Immature natural killer cell (primary cell): ENCODE results near the gene UBE2S. TPM values are rescaled to one million over a fixed set of nuclear protein-coding genes. Genes with fewer than 3 reads are reported as not detected.

Source experiments
- DNase-seq, 3 donors: peaks; one replicate each; pipeline ENCODE4 v3.0.0; 2022; ENCODE audit warnings: mixed read lengths in 1 of 3
- H3K27ac Mint-ChIP-seq, 6 donors: one replicate each; pipeline ENCODE4 v1.8.0; 2020; ENCODE audit warnings: mixed read lengths in 6 of 6, mild to moderate bottlenecking in 5 of 6, inconsistent platforms in 4 of 6, moderate library complexity in 3 of 6
- H3K27me3 Mint-ChIP-seq, 3 donors: one replicate each; pipeline ENCODE4 v1.8.0; 2020 to 2021; ENCODE audit warnings: low read depth in 3 of 3, mild to moderate bottlenecking in 3 of 3, mixed read lengths in 3 of 3, moderate library complexity in 3 of 3, inconsistent platforms in 1 of 3
- H3K36me3 Mint-ChIP-seq, 3 donors: one replicate each; pipeline ENCODE4 v1.8.0; 2020; ENCODE audit warnings: mixed read lengths in 3 of 3, inconsistent platforms in 2 of 3, mild to moderate bottlenecking in 2 of 3
- H3K4me1 Mint-ChIP-seq, 2 donors: one replicate each; pipeline ENCODE4 v1.8.0; 2020; ENCODE audit warnings: inconsistent platforms in 2 of 2, mild to moderate bottlenecking in 2 of 2, mixed read lengths in 2 of 2, moderate library complexity in 1 of 2
- H3K4me3 Mint-ChIP-seq, 5 donors: one replicate each; pipeline ENCODE4 v1.8.0; 2020; ENCODE audit warnings: mild to moderate bottlenecking in 5 of 5, mixed read lengths in 5 of 5, inconsistent platforms in 3 of 5, moderate library complexity in 3 of 5
- H3K9me3 Mint-ChIP-seq, 6 donors: one replicate each; pipeline ENCODE4 v1.8.0; 2020; ENCODE audit warnings: mild to moderate bottlenecking in 6 of 6, mixed read lengths in 6 of 6, inconsistent platforms in 4 of 6, moderate library complexity in 3 of 6
- polyA plus RNA-seq, 3 donors: library from polyadenylated mRNA; unstranded; fragments of 300-500 nt; fragmentation: Illumina TruSeq; gene quantifications; one replicate each; pipeline ENCODE4 v1.2.3, GENCODE V29; 2021

UBE2S gene
- polyA plus RNA-seq, 3 donors from 2014 or later, result 40.2 to 72.1 (median 47.0) TPM

GRCh38 chr19:55391191-55391670, 16.4 kb downstream of the UBE2S start:
- peaks cover 3 to 17% (median 4%) of the 10 kb centered on the region in 3 donors for H3K27me3 Mint-ChIP-seq
- H3K9me3 Mint-ChIP-seq, result no peaks in the 10 kb centered on the region
- no peak overlapping the region for H3K4me3 Mint-ChIP-seq
- H3K36me3 Mint-ChIP-seq, result peaks cover 0 to 18% (median 5%) of the 10 kb centered on the region in 3 donors
- DNase-seq, result no peak
- H3K4me1 Mint-ChIP-seq, result peaks cover 36 to 49% of the 10 kb centered on the region in 2 donors
- peak overlapping the region in 1 of 6 donors; percentile 29 for H3K27ac Mint-ChIP-seq

- peaks cover 0 to 21% (median 8%) of the 10 kb centered on the region in 3 donors for H3K36me3 Mint-ChIP-seq
- peaks cover 39 to 55% of the 10 kb centered on the region in 2 donors for H3K4me1 Mint-ChIP-seq
- H3K9me3 Mint-ChIP-seq, result no peaks in the 10 kb centered on the region
- no peak for DNase-seq
- peaks cover 9 to 24% (median 12%) of the 10 kb centered on the region in 3 donors for H3K27me3 Mint-ChIP-seq
- peak overlapping the region in 4 of 6 donors; percentile 12 to 60 (median 16) for H3K27ac Mint-ChIP-seq
- H3K4me3 Mint-ChIP-seq, result no peak overlapping the region
These were observed 17.1 kb downstream of the UBE2S start for GRCh38 chr19:55390461-55390880.

GRCh38 chr19:55389386-55390317, 17.9 kb downstream of the UBE2S start:
- Mint-ChIP-seq H3K4me3 (peak overlapping the region in 3 of 5 donors; percentile 32 to 47 (median 35)), H3K36me3 (peaks cover 0 to 21% (median 8%) of the 10 kb centered on the region in 3 donors), H3K9me3 (no peaks in the 10 kb centered on the region), H3K27me3 (peaks cover 13 to 27% (median 16%) of the 10 kb centered on the region in 3 donors), H3K4me1 (peaks cover 46 to 63% of the 10 kb centered on the region in 2 donors), H3K27ac (peak overlapping the region in 5 of 6 donors; percentile 30 to 82 (median 70))
- DNase-seq, result no peak

GRCh38 chr19:55387736-55388497, 19.7 kb downstream of the UBE2S start:
- Mint-ChIP-seq H3K4me3 (peak overlapping the region; percentile 94 to 100 (median 98)), H3K36me3 (peaks cover 0 to 21% (median 8%) of the 10 kb centered on the region in 3 donors), H3K9me3 (no peaks in the 10 kb centered on the region), H3K27me3 (peaks cover 13 to 27% (median 16%) of the 10 kb centered on the region in 3 donors), H3K4me1 (peaks cover 56 to 72% of the 10 kb centered on the region in 2 donors), H3K27ac (peak overlapping the region in 5 of 6 donors; percentile 48 to 99 (median 79))
- DNase-seq, result no peak

GRCh38 chr19:55386493-55386971, 21.1 kb downstream of the UBE2S start:
- H3K9me3 Mint-ChIP-seq, result no peaks in the 10 kb centered on the region
- H3K4me1 Mint-ChIP-seq, result peaks cover 67 to 77% of the 10 kb centered on the region in 2 donors
- DNase-seq, result no peak
- H3K27ac Mint-ChIP-seq, result peak overlapping the region; percentile 96 to 100 (median 98)
- H3K27me3 Mint-ChIP-seq, result peaks cover 13 to 25% (median 16%) of the 10 kb centered on the region in 3 donors
- H3K4me3 Mint-ChIP-seq, result peak overlapping the region; percentile 94 to 100 (median 98)
- peaks cover 0 to 17% (median 8%) of the 10 kb centered on the region in 3 donors for H3K36me3 Mint-ChIP-seq

- Mint-ChIP-seq H3K4me3 (peak within 1 kb of the TSS; percentile 94 to 100 (median 98)), H3K27me3 (peaks cover 13 to 25% (median 16%) of the 10 kb centered on the region in 3 donors), H3K27ac (peak within 1 kb of the TSS; percentile 96 to 100 (median 98)), H3K4me1 (peaks cover 67 to 76% of the 10 kb centered on the region in 2 donors), H3K9me3 (no peaks in the 10 kb centered on the region), H3K36me3 (peaks cover 0 to 17% (median 8%) of the 10 kb centered on the region in 3 donors)
- peak; percentile 99 for DNase-seq
These were observed 21.7 kb downstream of the UBE2S start, which contains the start of gene RPL28 for GRCh38 chr19:55385724-55386492. Gene RPL28 (plus strand): TSS chr19:55385932. CDS start chr19:55386358, 426 bp downstream.

GRCh38 chr19:55384920-55385723, 22.5 kb downstream of the UBE2S start:
- Mint-ChIP-seq H3K4me3 (peak overlapping the region; percentile 94 to 100 (median 98)), H3K27ac (peak overlapping the region; percentile 96 to 100 (median 98)), H3K4me1 (peaks cover 64 to 71% of the 10 kb centered on the region in 2 donors), H3K36me3 (peaks cover 0 to 17% (median 8%) of the 10 kb centered on the region in 3 donors), H3K27me3 (peaks cover 13 to 22% (median 16%) of the 10 kb centered on the region in 3 donors), H3K9me3 (no peaks in the 10 kb centered on the region)
- peak; percentile 94 to 96 (median 95) for DNase-seq

- H3K4me1 Mint-ChIP-seq, result peaks cover 59 to 63% of the 10 kb centered on the region in 2 donors
- peak within 1 kb of the TSS; percentile 96 to 100 (median 98) for H3K27ac Mint-ChIP-seq
- H3K9me3 Mint-ChIP-seq, result no peaks in the 10 kb centered on the region
- peaks cover 13 to 22% (median 16%) of the 10 kb centered on the region in 3 donors for H3K27me3 Mint-ChIP-seq
- H3K4me3 Mint-ChIP-seq, result peak within 1 kb of the TSS; percentile 94 to 100 (median 98)
- peak in 1 of 3 donors; percentile 42 for DNase-seq
- peaks cover 2 to 12% (median 3%) of the 10 kb centered on the region in 3 donors for H3K36me3 Mint-ChIP-seq
These were observed 23.3 kb downstream of the UBE2S start, which contains the start of gene TMEM238 for GRCh38 chr19:55384131-55384919. Gene TMEM238 (minus strand): TSS chr19:55384292. CDS start chr19:55384259, 33 bp downstream.

GRCh38 chr19:55383279-55384130, 24.1 kb downstream of the UBE2S start:
- DNase-seq, result peak; percentile 39 to 50 (median 46)
- Mint-ChIP-seq H3K36me3 (peaks cover 2 to 10% (median 3%) of the 10 kb centered on the region in 3 donors), H3K27ac (peak overlapping the region; percentile 46 to 92 (median 74)), H3K4me1 (peaks cover 53 to 56% of the 10 kb centered on the region in 2 donors), H3K9me3 (no peaks in the 10 kb centered on the region), H3K4me3 (peak overlapping the region; percentile 74 to 83 (median 82)), H3K27me3 (peaks cover 13 to 23% (median 16%) of the 10 kb centered on the region in 3 donors)

GRCh38 chr19:55382522-55383054, 25.0 kb downstream of the UBE2S start:
- Mint-ChIP-seq H3K27ac (peak overlapping the region in 3 of 6 donors; percentile 46 to 92 (median 57)), H3K4me1 (peaks cover 45 to 47% of the 10 kb centered on the region in 2 donors), H3K9me3 (no peaks in the 10 kb centered on the region), H3K4me3 (peak overlapping the region; percentile 74 to 83 (median 82)), H3K36me3 (peaks cover 2 to 9% (median 3%) of the 10 kb centered on the region in 3 donors), H3K27me3 (peaks cover 13 to 20% (median 16%) of the 10 kb centered on the region in 3 donors)
- no peak for DNase-seq
